Astrocyte of the spinal cord (primary cell): ENCODE measurements around the gene ZNF367.
A peak's percentile ranks its signal among the peaks of the same experiment; 100 is the strongest.

Experiments used
- DNase-seq: peaks from one replicate; pipeline ENCODE4 v3.0.0; 2011; ENCODE audit warnings: low read depth, low spot score
- H3K4me3 ChIP-seq: 2 replicates; pipeline ENCODE4 v1.5.1; 2011; ENCODE audit warnings: low read depth, mild to moderate bottlenecking, low read length, moderate library complexity
- CTCF ChIP-seq: IDR thresholded peaks from 2 replicates; pipeline ENCODE4 v1.5.1; 2012; ENCODE audit warnings: low read depth, mild to moderate bottlenecking, low read length, inconsistent platforms
- in situ Hi-C: cut with HindIII; loops from 2 replicates; pipeline ENCODE4 v1.10.0; 2017; ENCODE audit warnings: low sequenced_read_pairs

The ZNF367 gene

GRCh38 chr9:96449845-96450612, 31.9 kb upstream of the ZNF367 start, which contains the start of gene HABP4:
Gene HABP4 (plus strand): TSS chr9:96450169. CDS start chr9:96450280, 111 bp downstream.
- peak; percentile 93 for DNase-seq
- in situ Hi-C loops: no loop called here
- peak within 1 kb of the TSS; percentile 82 for H3K4me3 ChIP-seq
- TF ChIP-seq CTCF: no peak

GRCh38 chr9:96449523-96449844, 31.3 kb upstream of the ZNF367 start:
- peak overlapping the region; percentile 55 for H3K4me3 ChIP-seq
- in situ Hi-C loops: no loop called here
- no peak for DNase-seq
- no peak for TF ChIP-seq CTCF

GRCh38 chr9:96448546-96449170, 30.5 kb upstream of the ZNF367 start:
- H3K4me3 ChIP-seq: no peak overlapping the region
- in situ Hi-C loops: no loop called here
- DNase-seq: no peak
- TF ChIP-seq CTCF: no peak

GRCh38 chr9:96447406-96447805, 29.2 kb upstream of the ZNF367 start:
- in situ Hi-C loops: no loop called here
- DNase-seq: no peak
- TF ChIP-seq CTCF: no peak
- no peak overlapping the region for H3K4me3 ChIP-seq

- TF ChIP-seq CTCF: no peak
- no peak for DNase-seq
- in situ Hi-C loops: no loop called here
- H3K4me3 ChIP-seq: no peak overlapping the region
These were observed 24.3 kb upstream of the ZNF367 start for GRCh38 chr9:96442491-96442890.

GRCh38 chr9:96441798-96442445, 23.8 kb upstream of the ZNF367 start:
- in situ Hi-C loops: no loop called here
- TF ChIP-seq CTCF: peak; percentile 25
- H3K4me3 ChIP-seq: no peak overlapping the region
- no peak for DNase-seq
